Karpas-422 (cell line): ENCODE measurements around the gene ABHD2. TPM values are rescaled to one million over a fixed set of nuclear protein-coding genes. Genes with fewer than 3 reads are reported as not detected.

Source experiments
- DNase-seq: peaks from one replicate; pipeline ENCODE4 v3.0.0-alpha.2; 2015
- H2AFZ ChIP-seq: fragments of 200-600 bp; sonication (generic); 2 replicates; pipeline ENCODE4 v1.6.1; 2014; ENCODE audit warnings: antibody characterized with exemption, low read length, mixed read lengths
- H3K27ac ChIP-seq: fragments of 200-600 bp; sonication (generic); 2 replicates; pipeline ENCODE4 v1.5.1; 2014; ENCODE audit warnings: mild to moderate bottlenecking, low read length, moderate library complexity
- H3K27me3 ChIP-seq: fragments of 200-600 bp; sonication (generic); 2 replicates; pipeline ENCODE4 v1.6.1; 2014; ENCODE audit warnings: low read length, mixed read lengths
- H3K36me3 ChIP-seq: fragments of 200-600 bp; sonication (generic); 2 replicates; pipeline ENCODE4 v1.6.1; 2014; ENCODE audit warnings: low read length, mixed read lengths; ENCODE audit not compliant: insufficient read depth
- H3K4me1 ChIP-seq: fragments of 200-600 bp; sonication (generic); 2 replicates; pipeline ENCODE4 v1.6.1; 2014; ENCODE audit warnings: mild to moderate bottlenecking, low read length, mixed read lengths
- H3K4me2 ChIP-seq: fragments of 200-600 bp; sonication (generic); 2 replicates; pipeline ENCODE4 v1.6.1; 2014; ENCODE audit warnings: low read length, low read depth, mild to moderate bottlenecking; ENCODE audit not compliant: poor library complexity, severe bottlenecking
- H3K4me3 ChIP-seq: fragments of 200-600 bp; sonication (generic); 2 replicates; pipeline ENCODE4 v1.5.1; 2014; ENCODE audit warnings: mild to moderate bottlenecking, antibody characterized with exemption, low read length, mixed read lengths
- H3K79me2 ChIP-seq: fragments of 200-600 bp; sonication (generic); 2 replicates; pipeline ENCODE4 v1.6.1; 2014; ENCODE audit warnings: mild to moderate bottlenecking, low read length, mixed read lengths
- H3K9ac ChIP-seq: fragments of 200-600 bp; sonication (generic); 2 replicates; pipeline ENCODE4 v1.6.0; 2014; ENCODE audit warnings: low read length
- H3K9me2 ChIP-seq: fragments of 200-600 bp; sonication (generic), shearing (Covaris generic); replicated peaks from 2 replicates; pipeline ENCODE4 v1.6.0; 2014; ENCODE audit warnings: mild to moderate bottlenecking, low read length, moderate library complexity; ENCODE audit not compliant: insufficient read depth
- H3K9me3 ChIP-seq: fragments of 300-700, 200-600 bp; sonication (generic); 2 replicates; pipeline ENCODE4 v1.6.1; 2014; ENCODE audit warnings: low read length, mixed read lengths
- H4K20me1 ChIP-seq: fragments of 200-600 bp; sonication (generic); 2 replicates; pipeline ENCODE4 v1.6.1; 2014; ENCODE audit warnings: mild to moderate bottlenecking, antibody characterized with exemption, low read length, low read depth; ENCODE audit not compliant: insufficient read depth
- total RNA-seq: library from RNA; depleted of rRNA; stranded (reverse); fragments of >200 nt; shearing (Covaris generic); gene quantifications from 2 replicates; pipeline ENCODE4 v1.2.3, GENCODE V29; 2014; ENCODE audit warnings: low replicate concordance

The ABHD2 gene
- total RNA-seq, 1 experiment from 2014 or later: 43.6 TPM

- no peak overlapping the region for H3K4me2 ChIP-seq
- H3K4me3 ChIP-seq: no peak overlapping the region
- no peaks in the 10 kb centered on the region for H4K20me1 ChIP-seq
- no peak overlapping the region for H3K9ac ChIP-seq
- no peaks in the 10 kb centered on the region for H3K79me2 ChIP-seq
- H3K36me3 ChIP-seq: no peaks in the 10 kb centered on the region; the same call in 1 of the 2 replicates
- peaks cover 17% of the 10 kb centered on the region for H3K9me3 ChIP-seq
- H3K27ac ChIP-seq: no peak overlapping the region
- H2AFZ ChIP-seq: no peak overlapping the region
- peaks cover 8% of the 10 kb centered on the region for H3K4me1 ChIP-seq
- DNase-seq: no peak
- no peaks in the 10 kb centered on the region for H3K27me3 ChIP-seq
- H3K9me2 ChIP-seq: no peaks in the 10 kb centered on the region
These were observed 17.8 kb upstream of the ABHD2 start for GRCh38 chr15:89070197-89071124.

DNA sequence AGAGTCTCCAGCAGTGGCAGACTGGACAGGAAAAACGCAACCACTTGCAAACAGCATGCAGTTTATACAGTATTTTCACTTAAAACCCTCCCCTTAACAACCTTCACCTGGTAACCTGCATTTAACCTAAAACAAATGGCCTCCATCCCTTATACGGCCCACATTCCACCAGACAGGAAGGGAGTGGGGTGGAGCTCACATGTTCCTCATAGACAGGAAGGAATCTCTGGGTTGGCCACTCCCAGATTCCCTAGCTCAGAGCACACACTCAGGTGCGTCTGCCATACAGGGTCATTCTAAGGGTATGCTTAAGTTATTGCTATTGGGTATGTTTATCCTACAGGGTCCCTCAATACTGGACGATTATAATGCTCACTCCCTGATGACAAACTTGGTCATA is 16.8 kb upstream of the ABHD2 start:
- Histone ChIP-seq H3K4me2 (no peak overlapping the region), H3K27ac (no peak overlapping the region), H3K36me3 (no peaks in the 10 kb centered on the region; the same call in 1 of the 2 replicates), H3K9me3 (peaks cover 15% of the 10 kb centered on the region), H3K9ac (no peak overlapping the region), H3K27me3 (no peaks in the 10 kb centered on the region), H2AFZ (no peak overlapping the region), H4K20me1 (no peaks in the 10 kb centered on the region), H3K4me3 (no peak overlapping the region), H3K9me2 (no peaks in the 10 kb centered on the region), H3K79me2 (no peaks in the 10 kb centered on the region), H3K4me1 (peaks cover 8% of the 10 kb centered on the region)
- no peak for DNase-seq

GRCh38 chr15:89072277-89072869 is 15.9 kb upstream of the ABHD2 start:
- H3K4me3 ChIP-seq: no peak overlapping the region
- H3K4me1 ChIP-seq: peaks cover 8% of the 10 kb centered on the region
- DNase-seq: no peak
- H3K36me3 ChIP-seq: no peaks in the 10 kb centered on the region
- peaks cover 9% of the 10 kb centered on the region for H3K9me3 ChIP-seq
- H2AFZ ChIP-seq: no peak overlapping the region
- H3K9me2 ChIP-seq: no peaks in the 10 kb centered on the region
- H3K9ac ChIP-seq: no peak overlapping the region
- no peaks in the 10 kb centered on the region for H3K79me2 ChIP-seq
- H3K4me2 ChIP-seq: no peak overlapping the region
- H4K20me1 ChIP-seq: no peaks in the 10 kb centered on the region
- no peaks in the 10 kb centered on the region for H3K27me3 ChIP-seq
- H3K27ac ChIP-seq: no peak overlapping the region

DNA sequence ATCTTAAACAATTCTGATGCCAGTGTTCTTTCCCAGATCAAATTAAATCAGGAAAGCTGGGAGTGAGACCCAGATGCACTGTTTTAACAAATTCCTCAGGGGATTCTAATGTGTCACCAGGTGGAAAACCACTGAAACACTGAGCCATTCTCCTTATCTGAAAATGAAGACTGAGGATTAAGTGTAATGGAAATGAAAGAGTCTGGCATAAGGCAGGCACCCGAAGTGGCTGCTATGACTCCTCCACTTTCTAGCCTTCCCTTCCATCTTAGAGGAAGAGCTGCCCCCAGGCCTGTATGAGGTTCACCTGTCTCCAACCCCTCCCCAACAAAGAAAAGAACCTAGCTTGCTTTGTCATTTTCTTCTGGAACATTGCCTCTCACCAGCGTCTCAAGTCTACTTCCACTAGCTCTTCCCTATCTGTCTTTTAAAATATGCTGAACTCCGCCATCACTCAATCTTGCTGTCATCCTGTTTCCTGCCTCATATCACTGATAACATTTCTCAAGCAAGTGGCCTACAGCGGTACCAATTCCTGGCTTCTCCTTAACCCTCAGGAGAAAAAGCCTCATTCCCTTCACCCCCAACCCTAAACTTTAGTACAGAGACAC is 13.7 kb upstream of the ABHD2 start:
- no peaks in the 10 kb centered on the region for H3K79me2 ChIP-seq
- H4K20me1 ChIP-seq: no peaks in the 10 kb centered on the region
- H3K9me2 ChIP-seq: no peaks in the 10 kb centered on the region
- H3K9ac ChIP-seq: no peak overlapping the region
- no peaks in the 10 kb centered on the region for H3K27me3 ChIP-seq
- H3K4me2 ChIP-seq: no peak overlapping the region
- H3K4me3 ChIP-seq: no peak overlapping the region
- H3K4me1 ChIP-seq: peaks cover 8% of the 10 kb centered on the region
- no peak overlapping the region for H2AFZ ChIP-seq
- no peaks in the 10 kb centered on the region for H3K9me3 ChIP-seq
- DNase-seq: no peak
- H3K36me3 ChIP-seq: no peaks in the 10 kb centered on the region
- no peak overlapping the region for H3K27ac ChIP-seq

- H3K9ac ChIP-seq: no peak overlapping the region
- no peaks in the 10 kb centered on the region for H4K20me1 ChIP-seq
These were observed 13.1 kb upstream of the ABHD2 start for GRCh38 chr15:89075101-89075640.

GRCh38 chr15:89075846-89076245 is 12.4 kb upstream of the ABHD2 start:
- no peaks in the 10 kb centered on the region for H3K36me3 ChIP-seq
- H3K4me1 ChIP-seq: peaks cover 8% of the 10 kb centered on the region
- H3K4me3 ChIP-seq: no peak overlapping the region
- H3K79me2 ChIP-seq: no peaks in the 10 kb centered on the region
- H3K27ac ChIP-seq: no peak overlapping the region
- DNase-seq: no peak
- no peaks in the 10 kb centered on the region for H3K9me2 ChIP-seq
- H2AFZ ChIP-seq: no peak overlapping the region
- H3K9me3 ChIP-seq: no peaks in the 10 kb centered on the region
- no peak overlapping the region for H3K4me2 ChIP-seq
- H3K9ac ChIP-seq: no peak overlapping the region
- no peaks in the 10 kb centered on the region for H4K20me1 ChIP-seq
- no peaks in the 10 kb centered on the region for H3K27me3 ChIP-seq

More at GRCh38 chr15:89075101-89075640, 13.1 kb upstream of the ABHD2 start:
- H3K27ac ChIP-seq: no peak overlapping the region
- no peaks in the 10 kb centered on the region for H3K79me2 ChIP-seq
- H3K9me3 ChIP-seq: no peaks in the 10 kb centered on the region
- H3K9me2 ChIP-seq: no peaks in the 10 kb centered on the region
- peaks cover 8% of the 10 kb centered on the region for H3K4me1 ChIP-seq
- H3K4me2 ChIP-seq: no peak overlapping the region
- H2AFZ ChIP-seq: no peak overlapping the region
- no peaks in the 10 kb centered on the region for H3K27me3 ChIP-seq
- no peak for DNase-seq
- H3K36me3 ChIP-seq: no peaks in the 10 kb centered on the region
- no peak overlapping the region for H3K4me3 ChIP-seq

GRCh38 chr15:89077750-89078149 is 10.5 kb upstream of the ABHD2 start:
- H3K9me2 ChIP-seq: no peaks in the 10 kb centered on the region

More at GRCh38 chr15:89077750-89078149, 10.5 kb upstream of the ABHD2 start:
- Histone ChIP-seq H3K27me3 (no peaks in the 10 kb centered on the region), H3K4me3 (no peak overlapping the region), H2AFZ (no peak overlapping the region), H3K9ac (no peak overlapping the region), H3K9me3 (no peaks in the 10 kb centered on the region), H3K4me1 (no peaks in the 10 kb centered on the region), H4K20me1 (no peaks in the 10 kb centered on the region), H3K36me3 (no peaks in the 10 kb centered on the region), H3K4me2 (no peak overlapping the region), H3K27ac (no peak overlapping the region), H3K79me2 (no peaks in the 10 kb centered on the region)
- no peak for DNase-seq
